ENCODE measurements around the gene ATCAY.
"Not testable (repeated sequence)": the region's sequence is repeated elsewhere in the genome, so short reads cannot be mapped to it uniquely, and the experiment has no call there.

Gene ATCAY

DNA sequence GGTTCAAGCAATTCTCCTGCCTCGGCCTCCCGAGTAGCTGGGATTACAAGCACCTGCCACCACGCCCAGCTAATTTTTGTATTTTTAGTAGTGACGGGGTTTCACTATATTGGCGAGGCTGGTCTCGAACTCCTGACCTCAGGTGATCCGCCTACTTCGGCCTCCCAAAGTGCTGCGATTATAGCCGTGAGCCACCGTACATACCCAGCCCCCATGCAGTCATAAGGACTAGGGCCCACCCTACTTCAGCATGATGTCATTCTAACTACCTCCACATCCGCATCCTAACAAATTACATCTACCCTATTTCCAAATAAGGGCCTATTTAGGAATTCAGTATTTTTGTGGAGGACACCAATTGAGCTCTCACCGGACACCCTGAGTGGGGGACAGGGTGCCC is 74.8 kb downstream of the ATCAY start:
- peaks cover 34% of the 10 kb centered on the region for H3K36me3 ChIP-seq (ENCODE audit: insufficient read depth, low read depth, low read length)
- H3K9me3 ChIP-seq (ENCODE audit: insufficient read depth, low read depth, low read length); H3K27ac ChIP-seq (ENCODE audit: low read length); H3K4me1 ChIP-seq (ENCODE audit: insufficient read depth, low read length); H3K27me3 ChIP-seq (ENCODE audit: insufficient read depth, low read length); H3K9ac ChIP-seq (ENCODE audit: low read depth, low read length); H3K4me3 ChIP-seq (ENCODE audit: low read length): not testable (repeated sequence)

GRCh38 chr19:3955688-3956087 is 75.2 kb downstream of the ATCAY start:
- H3K9me3 ChIP-seq (ENCODE audit: insufficient read depth, low read depth, low read length): no peaks in the 10 kb centered on the region
- H3K4me1 ChIP-seq (ENCODE audit: insufficient read depth, low read length): no peaks in the 10 kb centered on the region
- no peak overlapping the region for H3K4me3 ChIP-seq (ENCODE audit: low read length)
- H3K36me3 ChIP-seq (ENCODE audit: insufficient read depth, low read depth, low read length): peaks cover 38% of the 10 kb centered on the region
- H3K27ac ChIP-seq (ENCODE audit: low read length): no peak overlapping the region
- no peaks in the 10 kb centered on the region for H3K27me3 ChIP-seq (ENCODE audit: insufficient read depth, low read length)
- no peak overlapping the region; the same call in 1 of the 2 replicates for H3K9ac ChIP-seq (ENCODE audit: low read depth, low read length)

- no peak overlapping the region for H3K4me3 ChIP-seq (ENCODE audit: low read length)
- no peaks in the 10 kb centered on the region for H3K9me3 ChIP-seq (ENCODE audit: insufficient read depth, low read depth, low read length)
- no peak overlapping the region for H3K9ac ChIP-seq (ENCODE audit: low read depth, low read length)
- peaks cover 70% of the 10 kb centered on the region for H3K36me3 ChIP-seq (ENCODE audit: insufficient read depth, low read depth, low read length)
- no peak overlapping the region for H3K27ac ChIP-seq (ENCODE audit: low read length)
- H3K4me1 ChIP-seq (ENCODE audit: insufficient read depth, low read length): no peaks in the 10 kb centered on the region
- H3K27me3 ChIP-seq (ENCODE audit: insufficient read depth, low read length): no peaks in the 10 kb centered on the region
Observed at GRCh38 chr19:3958836-3959765, 78.6 kb downstream of the ATCAY start.

DNA sequence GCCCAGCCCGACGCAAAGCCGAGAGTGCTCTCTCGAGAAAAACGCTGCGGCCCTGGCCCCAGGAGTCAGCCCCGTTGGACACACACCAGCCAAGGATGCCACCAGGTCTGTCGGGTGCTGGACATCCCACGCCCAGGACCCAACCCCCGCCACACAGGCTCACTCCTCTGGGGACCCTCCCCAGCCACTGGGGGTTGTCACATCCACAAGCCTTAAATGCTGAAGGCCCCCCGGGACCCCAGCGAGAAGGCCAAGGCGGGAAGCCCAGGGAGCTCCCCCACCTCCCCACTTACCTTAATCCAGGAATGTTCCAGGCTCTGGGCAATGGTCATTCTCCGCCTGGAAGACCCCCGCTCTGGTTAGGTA is 79.3 kb downstream of the ATCAY start:
- no peak overlapping the region for H3K9ac ChIP-seq (ENCODE audit: low read depth, low read length)
- no peaks in the 10 kb centered on the region for H3K9me3 ChIP-seq (ENCODE audit: insufficient read depth, low read depth, low read length)
- H3K4me1 ChIP-seq (ENCODE audit: insufficient read depth, low read length): no peaks in the 10 kb centered on the region
- H3K36me3 ChIP-seq (ENCODE audit: insufficient read depth, low read depth, low read length): peaks cover 77% of the 10 kb centered on the region
- H3K27me3 ChIP-seq (ENCODE audit: insufficient read depth, low read length): no peaks in the 10 kb centered on the region
- no peak overlapping the region for H3K4me3 ChIP-seq (ENCODE audit: low read length)
- H3K27ac ChIP-seq (ENCODE audit: low read length): no peak overlapping the region

DNA sequence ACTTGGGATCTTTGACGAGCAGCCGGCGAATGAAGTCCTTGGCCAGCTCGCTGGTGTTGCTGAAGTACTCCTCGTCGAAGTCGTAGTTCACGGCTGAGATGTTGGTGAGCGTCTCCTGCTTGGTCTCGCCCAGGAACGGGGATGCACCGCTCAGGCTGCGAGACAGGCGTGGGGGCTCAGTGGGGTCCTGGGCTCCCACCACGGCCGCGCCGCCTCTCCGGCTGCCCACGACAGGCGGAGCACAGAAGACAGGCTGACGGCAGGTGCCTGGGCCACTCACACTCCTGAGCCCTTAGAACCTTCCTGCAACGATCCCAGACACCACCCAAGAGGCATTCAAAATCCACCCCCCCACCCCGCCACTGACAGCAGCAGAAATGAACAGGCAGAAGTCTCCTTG is 80.5 kb downstream of the ATCAY start:
- peaks cover 90% of the 10 kb centered on the region for H3K36me3 ChIP-seq (ENCODE audit: insufficient read depth, low read depth, low read length)

DNA sequence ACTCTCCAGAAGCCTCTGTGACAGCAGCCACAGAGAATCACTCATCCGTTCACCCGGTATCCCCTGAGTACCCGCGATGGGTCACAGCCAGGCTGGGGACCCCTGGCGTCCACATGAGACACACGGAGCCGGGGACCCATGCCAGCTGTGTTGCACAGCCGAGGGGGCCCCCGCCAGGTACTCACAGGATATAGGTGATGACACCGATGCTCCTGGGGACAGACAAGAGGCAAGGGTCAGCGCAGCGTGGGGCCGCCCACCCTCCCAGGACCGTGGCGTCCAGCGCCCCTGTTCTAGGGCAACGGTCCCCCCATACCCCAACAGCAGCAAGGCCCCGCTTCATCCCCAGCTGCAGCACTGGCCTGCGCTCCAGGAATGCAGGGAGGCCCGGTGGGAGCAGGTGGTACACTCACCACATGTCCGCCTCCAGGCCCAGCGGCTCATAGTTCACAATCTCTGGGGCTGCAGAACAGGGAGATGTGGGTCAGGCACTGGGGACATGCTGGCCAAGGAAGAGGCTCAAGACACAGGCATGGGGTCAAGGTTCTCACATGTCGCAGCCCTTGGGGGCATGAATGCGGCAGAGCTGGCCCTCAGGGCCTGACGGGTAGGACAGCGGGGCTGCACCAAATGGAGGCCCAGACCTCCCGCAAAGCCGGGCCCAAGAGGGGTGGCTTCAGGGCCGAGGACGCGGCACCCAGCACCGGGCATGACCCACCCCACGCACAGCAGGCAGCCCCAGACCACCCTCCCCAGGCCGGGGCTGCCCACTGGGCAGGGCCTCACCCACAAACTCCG is 83.2 kb downstream of the ATCAY start:
- no peaks in the 10 kb centered on the region for H3K9me3 ChIP-seq (ENCODE audit: insufficient read depth, low read depth, low read length)
- H3K36me3 ChIP-seq (ENCODE audit: insufficient read depth, low read depth, low read length): peaks cover 96% of the 10 kb centered on the region
- no peak overlapping the region for H3K9ac ChIP-seq (ENCODE audit: low read depth, low read length)
- H3K4me3 ChIP-seq (ENCODE audit: low read length): no peak overlapping the region
- no peaks in the 10 kb centered on the region for H3K27me3 ChIP-seq (ENCODE audit: insufficient read depth, low read length)
- no peak overlapping the region for H3K27ac ChIP-seq (ENCODE audit: low read length)
- H3K4me1 ChIP-seq (ENCODE audit: insufficient read depth, low read length): peaks cover 7% of the 10 kb centered on the region; the same call in 1 of the 2 replicates

More for the DNA sequence above, 80.5 kb downstream of the ATCAY start:
- Histone ChIP-seq H3K4me3 (ENCODE audit: low read length) (no peak overlapping the region), H3K9me3 (ENCODE audit: insufficient read depth, low read depth, low read length) (no peaks in the 10 kb centered on the region), H3K4me1 (ENCODE audit: insufficient read depth, low read length) (no peaks in the 10 kb centered on the region), H3K9ac (ENCODE audit: low read depth, low read length) (no peak overlapping the region), H3K27ac (ENCODE audit: low read length) (no peak overlapping the region), H3K27me3 (ENCODE audit: insufficient read depth, low read length) (no peaks in the 10 kb centered on the region)

- H3K4me1 ChIP-seq (ENCODE audit: insufficient read depth, low read length): peaks cover 12% of the 10 kb centered on the region; the same call in 1 of the 2 replicates
- H3K27ac ChIP-seq (ENCODE audit: low read length): no peak overlapping the region
- H3K9me3 ChIP-seq (ENCODE audit: insufficient read depth, low read depth, low read length): no peaks in the 10 kb centered on the region
- peaks cover 93% of the 10 kb centered on the region for H3K36me3 ChIP-seq (ENCODE audit: insufficient read depth, low read depth, low read length)
- H3K9ac ChIP-seq (ENCODE audit: low read depth, low read length): no peak overlapping the region
- H3K27me3 ChIP-seq (ENCODE audit: insufficient read depth, low read length): no peaks in the 10 kb centered on the region
- no peak overlapping the region for H3K4me3 ChIP-seq (ENCODE audit: low read length)
Observed at GRCh38 chr19:3964256-3965194, 84.0 kb downstream of the ATCAY start.

DNA sequence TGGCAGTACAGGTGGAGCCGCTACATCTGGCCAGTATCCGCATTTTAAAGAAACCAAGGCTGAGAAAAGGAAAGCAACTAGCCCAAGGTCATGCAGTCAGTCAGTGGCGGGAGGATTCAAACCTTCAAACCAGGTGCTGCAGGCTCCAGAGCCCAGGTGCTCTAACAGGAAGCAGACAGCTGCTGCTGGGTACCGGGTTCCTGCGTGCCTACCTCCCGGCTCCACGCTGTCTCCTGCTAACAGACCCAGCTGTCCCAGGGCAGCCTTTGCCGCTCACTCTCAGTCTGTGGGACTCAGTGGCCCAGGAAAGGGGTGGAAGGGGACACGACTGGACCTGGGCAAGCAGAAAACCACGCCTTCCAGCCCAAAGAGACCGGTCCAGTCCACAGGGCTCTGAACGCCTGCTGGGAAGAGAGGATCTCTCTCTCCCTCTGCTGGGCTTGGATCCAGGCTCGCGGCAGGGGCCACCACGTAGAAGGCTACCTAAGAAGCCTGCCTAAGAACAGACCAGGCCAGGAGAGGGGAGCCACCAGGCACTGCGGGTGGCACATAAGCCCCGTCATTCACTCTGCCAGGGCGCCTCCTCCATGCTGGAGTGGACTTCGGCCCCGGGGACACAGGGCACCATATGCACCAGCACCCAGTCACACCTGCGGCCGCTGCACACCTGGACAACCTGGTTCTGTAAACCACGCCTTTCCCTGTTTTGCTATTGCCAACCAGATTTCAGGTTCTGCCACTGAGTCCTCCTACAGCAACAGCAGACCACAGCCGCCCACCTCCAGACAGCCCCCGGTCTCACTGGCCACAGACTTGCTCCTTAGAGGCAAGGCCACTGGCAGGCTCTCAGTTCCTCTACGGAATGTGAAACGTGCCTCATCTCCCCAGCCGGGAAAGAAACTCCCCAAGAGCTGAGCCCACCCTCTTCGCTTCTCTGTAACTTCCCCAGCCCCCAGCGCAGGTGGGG is 85.8 kb downstream of the ATCAY start:
- Histone ChIP-seq H3K27ac (ENCODE audit: low read length) (no peak overlapping the region), H3K36me3 (ENCODE audit: insufficient read depth, low read depth, low read length) (peaks cover 77% of the 10 kb centered on the region), H3K27me3 (ENCODE audit: insufficient read depth, low read length) (no peaks in the 10 kb centered on the region), H3K9me3 (ENCODE audit: insufficient read depth, low read depth, low read length) (no peaks in the 10 kb centered on the region), H3K4me3 (ENCODE audit: low read length) (no peak overlapping the region), H3K4me1 (ENCODE audit: insufficient read depth, low read length) (peaks cover 12% of the 10 kb centered on the region; the same call in 1 of the 2 replicates), H3K9ac (ENCODE audit: low read depth, low read length) (no peak overlapping the region)

GRCh38 chr19:3967983-3968382 is 87.5 kb downstream of the ATCAY start:
- H3K9me3 ChIP-seq (ENCODE audit: insufficient read depth, low read depth, low read length); H3K27me3 ChIP-seq (ENCODE audit: insufficient read depth, low read length): not testable (repeated sequence)
- Histone ChIP-seq H3K4me1 (ENCODE audit: insufficient read depth, low read length) (peaks cover 12% of the 10 kb centered on the region; the same call in 1 of the 2 replicates), H3K36me3 (ENCODE audit: insufficient read depth, low read depth, low read length) (peaks cover 64% of the 10 kb centered on the region), H3K9ac (ENCODE audit: low read depth, low read length) (peak overlapping the region; percentile 76; the same call in 1 of the 2 replicates), H3K27ac (ENCODE audit: low read length) (peak overlapping the region; percentile 81), H3K4me3 (ENCODE audit: low read length) (peak overlapping the region; percentile 17; the same call in 1 of the 2 replicates)
